ENCODE results near the gene SLC7A5.
"Not testable (repeated sequence)": the region's sequence is repeated elsewhere in the genome, so short reads cannot be mapped to it uniquely, and the experiment has no call there.

The SLC7A5 gene

DNA sequence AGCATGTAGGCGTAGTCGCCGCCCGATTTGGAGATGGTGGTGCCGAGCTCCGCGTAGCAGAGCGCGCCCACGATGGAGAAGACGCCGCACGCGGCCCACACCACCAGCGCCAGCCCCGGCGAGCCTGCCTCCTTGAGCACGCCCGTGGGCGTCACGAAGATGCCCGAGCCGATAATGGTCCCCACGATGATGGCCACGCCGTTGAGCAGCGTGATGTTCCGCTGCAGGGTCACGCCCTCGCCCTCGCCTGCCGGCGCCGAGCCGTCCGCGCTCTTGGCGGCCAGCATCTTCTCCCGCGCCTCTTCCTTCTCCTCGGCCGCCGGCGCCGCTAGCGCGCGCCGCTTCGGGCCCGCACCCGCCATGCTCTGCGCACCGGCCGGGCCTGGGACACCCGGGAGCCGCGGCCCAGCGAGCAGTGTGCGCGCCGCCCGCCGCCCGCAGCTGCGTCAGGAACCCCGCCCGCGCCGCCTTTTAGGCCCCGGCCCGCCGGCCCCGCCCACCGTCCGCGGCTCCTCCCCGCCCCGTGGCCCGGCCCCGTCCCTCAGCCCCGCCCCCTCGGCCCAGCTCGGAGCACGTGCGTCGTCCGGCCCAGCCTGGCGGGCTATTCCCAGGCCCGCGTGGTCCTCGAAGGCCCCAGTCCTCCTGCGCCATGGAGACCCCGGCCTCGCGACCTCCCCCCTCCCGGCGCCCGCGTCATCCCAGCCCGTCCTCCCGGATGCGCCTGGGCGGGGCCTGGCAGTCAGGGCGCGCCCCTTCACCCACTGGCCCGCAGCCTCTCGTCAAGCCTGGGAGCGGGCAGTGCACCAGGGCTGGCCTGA is at the start of gene SLC7A5:
Gene SLC7A5, minus strand, starts transcription at position 447 of the 818 bp plus-strand sequence. Its CDS starts 85 bp downstream, at position 362.
- in situ Hi-C loops (cut with HindIII; ENCODE audit: low sequenced_read_pairs): not testable (repeated sequence)

DNA sequence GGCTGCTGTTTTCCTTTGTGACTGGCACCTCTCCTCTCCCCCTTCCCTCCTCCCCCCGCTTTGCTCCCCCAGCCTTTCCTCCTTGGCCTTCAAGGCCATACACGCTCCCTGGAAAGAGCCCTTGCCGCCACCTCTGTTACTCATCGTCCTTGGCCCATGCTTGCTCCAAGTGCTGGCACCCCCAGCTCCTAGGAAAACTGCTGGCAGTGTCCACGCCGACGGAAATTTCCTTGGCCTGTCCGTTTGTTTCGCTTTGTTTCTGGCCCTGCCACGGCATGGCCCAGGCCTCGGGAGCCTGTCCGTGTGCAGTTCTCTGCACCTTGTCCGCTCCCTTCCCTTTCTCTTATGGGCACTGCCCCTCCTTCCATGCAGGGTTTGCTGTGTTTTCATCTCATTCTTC is 49.0 kb upstream of the SLC7A5 start:
- in situ Hi-C loops (cut with HindIII; ENCODE audit: low sequenced_read_pairs): no loop called here

DNA sequence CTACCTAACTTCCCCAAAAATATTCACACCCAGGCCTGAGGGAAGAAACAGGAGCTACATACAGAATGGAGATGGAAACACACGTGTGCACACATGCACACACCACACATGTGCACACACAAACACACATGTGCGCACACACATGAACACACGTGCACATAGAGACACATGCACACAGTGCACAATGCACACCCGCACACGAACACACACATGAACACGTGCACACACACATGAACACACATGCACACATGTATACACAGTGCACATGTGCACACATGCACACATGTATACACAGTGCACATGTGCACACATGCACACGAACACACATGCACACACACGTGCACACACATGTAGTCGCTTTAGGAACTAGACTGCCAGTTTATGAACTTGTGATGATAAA is 48.2 kb upstream of the SLC7A5 start:
- in situ Hi-C loops (cut with HindIII; ENCODE audit: low sequenced_read_pairs): no loop called here

GRCh38 chr16:87914812-87915211 is 45.5 kb upstream of the SLC7A5 start:
- in situ Hi-C loops (cut with HindIII; ENCODE audit: low sequenced_read_pairs): no loop called here

GRCh38 chr16:87914021-87914725 is 44.9 kb upstream of the SLC7A5 start:
- in situ Hi-C loops (cut with HindIII; ENCODE audit: low sequenced_read_pairs): not testable (repeated sequence)

DNA sequence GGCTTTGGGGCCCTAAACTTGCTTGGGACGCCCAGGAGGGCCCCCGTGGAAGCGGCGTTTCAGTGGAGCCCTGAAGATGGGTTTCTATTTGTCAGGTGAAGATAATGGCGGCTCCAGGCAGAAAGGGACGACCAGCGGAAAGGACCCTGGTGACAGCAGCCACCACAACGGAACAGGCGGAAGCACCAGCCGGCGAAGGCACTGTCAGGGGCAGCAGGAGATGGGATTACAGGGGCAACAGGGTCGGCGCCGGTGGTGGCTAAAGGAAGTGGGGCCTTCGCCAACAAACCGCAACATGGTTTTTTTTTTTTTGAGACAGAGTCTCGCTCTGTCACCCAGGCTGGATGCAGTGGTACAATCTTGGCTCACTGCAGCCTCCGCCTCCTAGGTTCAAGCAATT is 43.4 kb upstream of the SLC7A5 start:
- in situ Hi-C loops (cut with HindIII; ENCODE audit: low sequenced_read_pairs): not testable (repeated sequence)

- in situ Hi-C loops (cut with HindIII; ENCODE audit: low sequenced_read_pairs): not testable (repeated sequence)
These were observed 41.9 kb upstream of the SLC7A5 start for GRCh38 chr16:87911106-87911763.

DNA sequence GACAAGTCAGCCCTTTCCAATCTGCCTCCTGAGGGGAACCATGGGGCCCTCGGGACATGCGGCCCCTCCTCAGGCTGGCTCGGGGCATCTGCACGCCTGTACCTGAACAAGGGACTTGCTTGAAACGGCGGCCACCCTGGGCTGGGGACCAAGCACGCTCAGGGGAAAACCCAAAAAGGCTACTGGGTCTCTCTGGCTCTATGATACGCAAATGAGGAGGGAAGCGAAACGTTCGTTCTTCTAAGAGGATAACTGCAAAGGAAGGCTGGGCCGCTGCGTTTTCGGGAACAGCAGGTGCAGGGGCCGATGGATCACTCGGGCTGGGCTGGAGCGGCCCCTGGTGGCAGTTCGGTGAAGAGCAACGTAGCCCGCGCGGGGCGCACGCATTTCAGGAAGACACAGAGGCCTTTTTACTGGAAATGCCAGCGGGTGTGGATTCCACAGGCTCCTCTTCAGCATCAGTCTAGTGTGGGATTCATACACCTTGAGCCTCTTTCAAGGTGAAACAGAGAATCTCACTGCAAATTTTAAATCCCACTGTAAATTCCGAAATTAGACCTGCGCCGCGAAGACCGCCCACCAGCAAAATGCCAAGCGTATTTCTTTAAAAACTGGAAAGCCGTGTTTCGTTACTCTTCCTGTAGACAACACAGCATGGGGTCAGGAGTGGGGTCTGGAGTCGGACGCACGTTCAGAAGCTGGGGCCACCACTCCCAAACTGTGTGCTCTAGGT is 40.1 kb upstream of the SLC7A5 start:
- in situ Hi-C loops (cut with HindIII; ENCODE audit: low sequenced_read_pairs): not testable (repeated sequence)

- in situ Hi-C loops (cut with HindIII; ENCODE audit: low sequenced_read_pairs): not testable (repeated sequence)
These were observed 38.8 kb upstream of the SLC7A5 start for GRCh38 chr16:87908101-87908500.

DNA sequence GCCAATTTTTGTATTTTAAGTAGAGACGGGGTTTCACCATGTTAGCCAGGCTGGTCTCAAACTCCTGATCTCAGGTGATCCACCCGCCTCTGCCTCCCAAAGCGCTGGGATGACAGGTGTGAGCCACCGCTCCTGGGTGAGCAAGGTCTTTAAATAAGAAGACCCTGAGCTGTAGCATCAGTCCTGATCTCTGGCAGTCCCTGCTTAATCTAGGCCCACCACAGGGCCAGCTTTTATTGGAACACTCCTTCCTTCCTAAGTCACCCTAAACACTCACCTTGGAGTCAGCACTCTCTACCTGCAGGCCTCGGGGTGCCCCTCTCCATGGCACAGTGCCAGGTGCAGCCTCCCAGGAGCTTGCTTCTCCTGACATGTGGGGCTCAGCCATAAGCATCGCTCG is 36.2 kb upstream of the SLC7A5 start:
- in situ Hi-C loops (cut with HindIII; ENCODE audit: low sequenced_read_pairs): not testable (repeated sequence)

DNA sequence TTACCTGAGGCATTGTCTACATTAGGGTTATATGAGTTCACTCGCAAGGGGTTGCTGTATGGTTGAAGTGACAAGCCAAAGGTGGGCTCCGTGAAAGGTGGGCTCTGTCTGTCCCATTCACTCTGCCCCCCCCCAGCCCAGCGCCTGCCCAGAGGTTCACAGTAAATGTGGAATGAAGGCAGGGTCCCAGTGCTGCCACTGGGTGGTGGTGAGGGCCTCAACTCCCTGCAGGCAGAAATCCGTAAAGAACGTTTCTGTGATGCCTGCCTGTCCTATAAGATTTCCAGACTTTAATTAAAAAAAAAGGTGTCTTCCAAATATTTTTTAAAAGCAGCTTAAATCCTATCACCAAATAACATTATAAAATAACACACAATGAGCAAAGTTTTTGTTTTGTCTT is 35.7 kb upstream of the SLC7A5 start:
- in situ Hi-C loops (cut with HindIII; ENCODE audit: low sequenced_read_pairs): not testable (repeated sequence)

DNA sequence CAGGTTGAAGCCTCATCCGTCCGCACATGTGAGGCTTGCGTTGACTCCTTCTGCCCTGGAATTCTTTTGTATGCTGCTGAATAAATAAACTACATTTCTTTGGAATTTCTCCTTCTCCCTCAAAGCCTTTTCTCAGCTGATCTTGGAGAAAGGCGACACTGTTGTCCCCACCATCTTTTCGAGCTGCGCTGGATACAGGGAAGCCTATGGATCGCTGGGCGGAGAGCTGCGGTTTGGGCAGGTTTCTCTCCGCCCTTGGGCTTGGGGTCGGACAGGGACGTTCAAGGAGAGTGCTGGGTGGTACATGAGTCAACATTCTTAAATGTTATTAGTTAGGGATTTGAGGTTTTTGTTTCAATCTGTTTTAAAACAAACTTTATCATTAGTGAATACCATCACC is 31.2 kb upstream of the SLC7A5 start:
- in situ Hi-C loops (cut with HindIII; ENCODE audit: low sequenced_read_pairs): not testable (repeated sequence)

- in situ Hi-C loops (cut with HindIII; ENCODE audit: low sequenced_read_pairs): no loop called here
These were observed 28.5 kb upstream of the SLC7A5 start for GRCh38 chr16:87897521-87898505.

GRCh38 chr16:87896924-87897520 is 27.7 kb upstream of the SLC7A5 start:
- in situ Hi-C loops (cut with HindIII; ENCODE audit: low sequenced_read_pairs): not testable (repeated sequence)

DNA sequence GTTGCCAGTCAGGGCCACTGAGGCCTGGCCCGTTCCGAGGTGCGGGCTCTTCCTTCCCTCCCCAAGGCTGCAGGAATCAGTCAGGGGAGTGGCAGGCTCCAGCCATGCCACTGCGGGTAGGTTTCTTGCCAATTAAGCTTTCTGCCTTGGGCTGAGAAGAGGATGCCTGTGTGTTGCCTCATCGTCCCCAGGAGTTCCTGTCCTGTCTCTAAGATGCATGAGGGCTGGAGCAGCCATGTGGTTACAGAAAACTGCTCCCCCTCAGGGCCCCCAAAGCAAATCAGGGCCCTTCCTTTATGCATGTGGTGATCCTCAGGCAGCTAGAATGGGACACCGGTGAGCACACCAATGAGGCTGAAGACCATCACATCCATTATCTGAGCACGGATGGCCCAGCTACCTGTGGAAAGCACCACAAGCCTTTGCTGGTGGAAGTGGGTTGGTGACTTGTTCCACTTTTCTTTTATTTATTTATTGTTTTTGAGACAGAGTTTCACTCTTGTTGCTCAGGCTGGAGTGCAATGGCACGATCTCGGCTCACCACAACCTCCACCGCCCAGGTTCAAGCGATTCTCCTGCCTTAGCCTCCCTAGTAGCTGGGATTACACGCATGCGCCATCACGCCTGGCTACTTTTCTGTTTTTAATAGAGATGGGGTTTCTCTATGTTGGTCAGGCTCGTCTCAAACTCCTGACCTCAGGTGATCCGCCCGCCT is 27.0 kb upstream of the SLC7A5 start:
- in situ Hi-C loops (cut with HindIII; ENCODE audit: low sequenced_read_pairs): not testable (repeated sequence)

- in situ Hi-C loops (cut with HindIII; ENCODE audit: low sequenced_read_pairs): no loop called here
These were observed 26.4 kb upstream of the SLC7A5 start for GRCh38 chr16:87895641-87896141.

DNA sequence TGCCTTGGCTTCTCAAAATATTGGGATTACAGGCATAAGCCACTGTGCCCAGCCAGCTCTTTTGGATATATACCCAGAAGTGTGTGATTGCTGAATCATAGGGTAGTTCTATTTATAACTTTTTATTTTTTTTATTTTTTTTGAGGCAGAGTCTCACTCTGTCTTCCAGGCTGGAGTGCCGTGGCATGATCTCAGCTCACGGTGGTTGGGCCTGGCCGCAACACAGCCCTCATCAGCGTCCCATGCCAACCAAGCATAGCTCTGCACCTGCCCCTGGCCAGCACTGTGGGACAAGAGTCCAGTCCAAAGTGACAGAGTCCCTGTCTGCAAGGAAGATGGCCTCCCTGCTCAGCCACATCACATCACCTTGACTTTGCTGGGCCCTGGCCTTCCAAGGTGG is 24.7 kb upstream of the SLC7A5 start:
- in situ Hi-C loops (cut with HindIII; ENCODE audit: low sequenced_read_pairs): not testable (repeated sequence)

GRCh38 chr16:87891764-87892163 is 22.5 kb upstream of the SLC7A5 start:
- in situ Hi-C loops (cut with HindIII; ENCODE audit: low sequenced_read_pairs): no loop called here

GRCh38 chr16:87889762-87890161 is 20.5 kb upstream of the SLC7A5 start:
- in situ Hi-C loops (cut with HindIII; ENCODE audit: low sequenced_read_pairs): not testable (repeated sequence)
